Regular cardiac myocyte (primary cell): ENCODE results near the gene HMCN2. TPM values are rescaled to one million over a fixed set of nuclear protein-coding genes. Genes with fewer than 3 reads are reported as not detected.

Source experiments
- total RNA-seq: library from RNA; depleted of rRNA; stranded (reverse); fragments of >200 nt; gene quantifications from 2 replicates; pipeline ENCODE4 v1.2.3, GENCODE V29; 2014

The HMCN2 gene, protein sequence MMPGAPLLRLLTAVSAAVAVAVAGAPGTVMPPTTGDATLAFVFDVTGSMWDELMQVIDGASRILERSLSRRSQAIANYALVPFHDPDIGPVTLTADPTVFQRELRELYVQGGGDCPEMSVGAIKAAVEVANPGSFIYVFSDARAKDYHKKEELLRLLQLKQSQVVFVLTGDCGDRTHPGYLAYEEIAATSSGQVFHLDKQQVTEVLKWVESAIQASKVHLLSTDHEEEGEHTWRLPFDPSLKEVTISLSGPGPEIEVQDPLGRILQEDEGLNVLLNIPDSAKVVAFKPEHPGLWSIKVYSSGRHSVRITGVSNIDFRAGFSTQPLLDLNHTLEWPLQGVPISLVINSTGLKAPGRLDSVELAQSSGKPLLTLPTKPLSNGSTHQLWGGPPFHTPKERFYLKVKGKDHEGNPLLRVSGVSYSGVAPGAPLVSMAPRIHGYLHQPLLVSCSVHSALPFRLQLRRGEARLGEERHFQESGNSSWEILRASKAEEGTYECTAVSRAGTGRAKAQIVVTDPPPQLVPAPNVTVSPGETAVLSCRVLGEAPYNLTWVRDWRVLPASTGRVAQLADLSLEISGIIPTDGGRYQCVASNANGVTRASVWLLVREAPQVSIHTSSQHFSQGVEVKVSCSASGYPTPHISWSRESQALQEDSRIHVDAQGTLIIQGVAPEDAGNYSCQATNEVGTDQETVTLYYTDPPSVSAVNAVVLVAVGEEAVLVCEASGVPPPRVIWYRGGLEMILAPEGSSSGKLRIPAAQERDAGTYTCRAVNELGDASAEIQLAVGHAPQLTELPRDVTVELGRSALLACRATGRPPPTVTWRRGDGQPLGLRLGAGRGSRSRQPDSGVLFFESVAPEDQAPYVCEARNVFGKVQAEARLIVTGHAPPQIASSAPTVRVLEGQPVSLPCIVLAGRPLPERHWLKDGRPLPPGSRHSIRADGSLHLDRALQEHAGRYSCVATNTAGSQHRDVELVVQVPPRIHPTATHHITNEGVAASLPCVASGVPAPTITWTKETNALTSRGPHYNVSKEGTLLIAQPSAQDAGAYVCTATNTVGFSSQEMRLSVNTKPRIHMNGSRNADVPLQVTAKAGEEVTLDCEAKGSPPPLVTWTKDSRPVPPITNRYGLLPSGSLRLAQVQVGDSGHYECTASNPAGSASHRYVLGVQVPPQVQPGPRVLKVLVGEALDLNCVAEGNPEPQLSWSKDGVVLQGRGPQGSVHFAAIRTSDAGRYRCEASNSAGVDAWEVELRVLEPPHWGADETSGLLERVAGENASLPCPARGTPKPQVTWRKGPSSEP (N-terminal part only)
- total RNA-seq, result under 0.01 TPM in 1 of 2 replicates, not detected in the other

GRCh38 chr9:130265431-130266235, at the start of gene HMCN2:
HMCN2 (plus strand) TSS chr9:130265760; CDS start chr9:130265879, 119 bp downstream.

DNA sequence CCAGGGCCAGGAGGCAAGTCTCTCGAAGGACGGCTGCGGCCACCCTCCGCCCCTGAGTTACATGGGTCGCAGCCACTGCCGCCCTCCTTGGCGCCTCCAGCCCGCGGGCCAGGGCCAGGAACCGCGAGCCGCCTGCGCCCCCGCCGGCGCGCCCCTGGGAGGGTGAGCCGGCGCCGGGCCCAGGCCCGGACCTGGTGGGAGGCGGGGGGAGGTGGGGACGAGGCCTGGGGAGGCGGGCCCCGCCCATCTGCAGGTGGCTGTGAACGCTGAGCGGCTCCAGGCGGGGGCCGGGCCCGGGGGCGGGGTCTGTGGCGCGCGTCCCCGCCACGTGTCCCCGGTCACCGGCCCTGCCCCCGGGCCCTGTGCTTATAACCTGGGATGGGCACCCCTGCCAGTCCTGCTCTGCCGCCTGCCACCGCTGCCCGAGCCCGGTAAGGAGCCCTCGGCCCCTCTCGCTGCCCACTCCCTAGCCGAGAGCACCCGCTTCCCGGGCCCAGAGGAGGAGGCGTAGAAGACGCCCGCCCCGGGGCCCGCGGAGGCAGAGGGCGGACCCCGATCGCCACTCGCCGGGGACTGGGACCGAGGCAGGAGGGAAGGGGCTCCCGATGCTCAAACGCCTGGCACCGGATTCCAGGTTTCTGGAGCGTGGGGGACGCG, 179.1 kb downstream of the HMCN2 start, which contains the start of gene ASS1:
Gene ASS1, plus strand, starts transcription at position 397 of the 657 bp plus-strand sequence. CDS start 7,268 bp downstream, outside the sequence.

Other genes starting within 250 kb of the HMCN2 start
- 37.0 and 42.3 TPM in 2 replicates for gene FNBP1, start 222.6 kb upstream of the HMCN2 start, total RNA-seq
- gene GPR107, start 211.9 kb upstream of the HMCN2 start, total RNA-seq, result 22.8 and 33.4 TPM in 2 replicates
- gene NCS1, start 93.4 kb upstream of the HMCN2 start, total RNA-seq, result 51.3 and 59.8 TPM in 2 replicates
- gene ASS1, start 179.2 kb downstream of the HMCN2 start, total RNA-seq, result 19.4 and 93.9 TPM in 2 replicates